CD4-positive, alpha-beta T cell treated with Interferon alpha-2 for 1 hour (primary cell): ENCODE measurements around the gene GRIK5.
A peak's percentile ranks its signal among the peaks of the same experiment; 100 is the strongest.
"Not testable (repeated sequence)": the region's sequence is repeated elsewhere in the genome, so short reads cannot be mapped to it uniquely, and the experiment has no call there.

Experiments
- DNase-seq, 2 donors: peaks; one replicate each; pipeline ENCODE4 v3.0.0-alpha.2; 2020 to 2022

Gene GRIK5

GRCh38 chr19:42042455-42043170 lies 27.4 kb downstream of the GRIK5 start:
- DNase-seq = no peak

- DNase-seq = not testable (repeated sequence)
These were observed 29.5 kb downstream of the GRIK5 start for GRCh38 chr19:42040491-42040890.

DNA sequence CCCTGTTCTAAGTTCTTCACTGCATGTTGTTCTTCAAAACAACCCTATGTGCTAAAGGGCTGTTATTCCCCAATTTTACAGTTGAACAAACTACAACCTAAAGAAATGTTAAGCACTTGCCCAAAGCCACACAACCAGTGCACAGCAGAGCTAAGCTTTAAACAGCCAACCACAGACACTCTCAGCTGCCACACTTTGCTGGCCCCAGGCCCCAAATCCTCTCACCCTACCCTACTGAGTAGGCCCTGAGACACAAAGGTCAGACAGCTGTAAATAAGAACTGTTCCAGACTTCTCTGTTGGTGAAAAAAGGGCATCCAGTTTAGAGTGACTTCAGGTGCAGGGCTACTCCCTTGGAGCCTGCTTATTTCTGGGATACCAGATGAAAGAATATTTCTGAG lies 30.0 kb downstream of the GRIK5 start:
- DNase-seq = no peak

DNA sequence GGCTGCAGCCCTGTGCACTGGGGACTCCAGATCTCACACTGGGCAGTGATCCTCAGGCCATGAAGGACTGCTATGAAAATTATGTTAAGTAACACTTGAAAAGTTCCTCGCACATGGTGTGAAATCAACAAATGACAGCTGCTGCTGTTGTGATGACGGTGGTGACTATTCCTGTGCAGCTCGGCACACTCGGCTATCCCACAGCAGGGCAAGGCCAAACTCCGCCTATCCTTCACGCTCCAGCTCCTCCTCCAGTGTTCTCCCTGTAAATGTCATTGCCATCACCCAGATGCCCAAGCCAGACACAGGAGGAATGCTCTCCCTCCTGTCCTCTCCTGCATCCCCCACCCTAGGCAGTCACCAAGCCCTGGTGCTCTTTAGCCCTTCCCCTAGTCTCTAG lies 31.3 kb downstream of the GRIK5 start:
- no peak for DNase-seq

DNA sequence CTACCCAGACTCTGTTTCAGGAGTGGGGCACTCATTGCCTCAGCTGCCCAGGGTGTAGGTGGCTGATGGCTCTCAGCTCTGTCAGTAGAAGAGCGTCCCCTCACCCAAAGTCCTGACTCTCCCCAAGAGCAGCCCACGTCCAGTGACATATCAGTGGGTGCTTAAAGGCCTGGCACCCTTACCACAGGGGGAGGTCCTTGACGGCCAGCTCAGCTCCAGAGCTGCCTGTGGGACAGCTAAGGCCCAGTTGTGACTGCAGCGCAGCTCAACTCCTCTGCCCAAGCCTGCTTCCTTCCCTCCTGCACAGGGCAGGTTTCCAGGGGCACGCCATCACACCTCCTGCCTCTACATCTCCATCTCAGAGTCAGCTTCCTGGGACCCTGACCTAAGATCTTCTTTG lies 32.4 kb downstream of the GRIK5 start:
- no peak for DNase-seq

GRCh38 chr19:42034640-42035391 lies 35.2 kb downstream of the GRIK5 start:
- DNase-seq = peak; percentile 58 to 75

- no peak for DNase-seq
These were observed 36.6 kb downstream of the GRIK5 start for GRCh38 chr19:42033413-42033812.

- DNase-seq = no peak
These were observed 37.6 kb downstream of the GRIK5 start for GRCh38 chr19:42032431-42032830.

DNA sequence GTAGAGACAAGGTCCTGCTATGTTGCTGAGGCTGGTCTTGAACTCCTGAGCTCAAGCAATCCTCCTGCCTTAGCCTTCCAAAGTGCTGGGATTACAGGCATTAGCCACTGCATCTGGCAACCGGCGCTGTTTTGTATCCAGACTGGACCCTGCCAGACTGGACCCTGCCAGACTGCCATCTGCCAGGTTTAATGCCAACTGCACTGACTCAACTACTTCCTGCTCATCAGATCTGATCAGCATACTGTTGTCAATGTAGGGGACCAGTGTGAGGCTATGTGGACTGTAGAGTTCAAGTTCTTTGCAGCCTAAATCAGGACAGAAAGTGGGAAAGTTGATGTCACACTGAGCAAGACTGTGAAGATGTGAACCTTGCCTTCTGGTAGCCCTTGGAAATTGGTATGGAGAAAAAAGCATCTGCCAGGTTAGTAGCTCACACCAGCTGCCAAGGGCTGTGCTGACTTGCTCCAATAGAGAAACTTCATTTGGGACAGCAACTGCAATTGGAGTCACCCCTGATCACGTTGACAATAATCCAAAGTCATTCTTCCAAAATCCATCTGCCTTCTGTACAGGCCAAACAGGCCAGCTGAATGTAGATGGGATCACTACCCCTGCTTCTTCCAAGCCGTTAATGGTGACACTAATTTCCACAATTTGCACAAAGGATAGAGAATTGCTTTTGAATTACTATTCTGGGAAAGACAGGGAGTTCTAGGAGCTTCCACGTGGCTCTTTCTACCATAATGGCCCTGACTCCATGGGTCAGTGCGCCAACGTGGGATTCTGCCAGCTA lies 39.2 kb downstream of the GRIK5 start:
- DNase-seq = no peak

GRCh38 chr19:42028304-42029216 lies 41.4 kb downstream of the GRIK5 start:
- DNase-seq = peak in 1 of 2 donors; percentile 16

- DNase-seq = no peak
These were observed 45.3 kb downstream of the GRIK5 start for GRCh38 chr19:42024622-42025111.

- no peak for DNase-seq
These were observed 46.1 kb downstream of the GRIK5 start for GRCh38 chr19:42023943-42024260.

DNA sequence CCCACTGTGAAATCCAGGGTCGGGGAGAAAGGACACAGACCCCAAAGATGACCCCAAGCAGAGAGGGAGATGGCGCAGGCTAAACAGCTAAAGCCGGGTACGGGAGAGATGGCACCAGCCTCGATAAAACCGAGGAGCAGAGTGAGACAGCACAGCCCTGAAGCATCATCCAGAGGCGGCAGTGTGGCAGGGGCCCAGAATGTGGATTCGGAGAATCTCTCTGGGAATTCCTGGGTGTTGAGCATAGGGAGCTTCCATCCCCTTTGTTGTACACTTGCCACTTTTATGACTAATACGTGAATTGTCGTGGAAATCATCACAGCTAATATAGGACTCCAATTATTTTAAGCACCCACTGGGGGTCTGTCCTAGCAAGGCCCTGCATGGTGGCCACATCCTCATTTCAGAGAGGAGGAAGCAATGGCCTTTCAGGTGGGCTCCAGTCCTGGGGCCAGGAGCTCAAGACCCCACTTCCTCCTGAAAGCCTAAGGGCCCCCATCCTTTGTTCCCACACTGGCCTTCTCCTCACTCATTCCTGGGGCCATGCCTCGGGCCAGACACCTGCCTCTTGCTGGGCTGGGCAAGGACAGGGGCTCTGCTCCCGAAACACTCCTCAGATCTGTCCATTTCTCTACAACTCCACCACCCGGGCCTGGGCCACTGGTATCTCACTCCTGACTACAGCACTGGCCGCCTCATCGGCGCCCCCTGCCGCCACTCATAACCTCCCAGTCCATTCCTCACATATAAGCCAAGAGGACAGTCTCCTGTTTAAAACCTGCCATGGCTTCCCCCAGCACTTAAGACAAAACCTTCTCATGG lies 46.7 kb downstream of the GRIK5 start:
- DNase-seq = peak in 1 of 2 donors; percentile 5

DNA sequence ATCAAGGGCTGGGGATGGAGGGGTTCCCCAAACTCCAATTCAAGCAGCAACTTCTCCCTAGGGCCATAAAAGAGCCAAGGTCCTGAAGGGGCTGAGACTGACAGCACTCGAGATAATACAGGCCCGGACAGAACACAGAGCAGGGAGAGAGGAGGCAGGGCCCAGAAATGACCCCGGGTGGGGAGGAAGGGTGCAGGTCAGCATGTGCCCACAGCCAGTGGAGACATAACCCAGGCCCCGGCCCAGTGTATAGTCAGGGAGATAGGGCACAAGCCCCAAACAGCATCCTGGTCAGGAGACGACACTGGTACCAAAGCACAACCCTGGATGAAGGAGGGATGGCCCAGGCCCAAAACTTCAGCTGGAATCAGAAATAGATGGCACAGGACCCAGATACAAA lies 47.4 kb downstream of the GRIK5 start:
- no peak for DNase-seq

GRCh38 chr19:42021185-42021584 lies 48.8 kb downstream of the GRIK5 start:
- DNase-seq = no peak

- no peak for DNase-seq
These were observed 51.4 kb downstream of the GRIK5 start for GRCh38 chr19:42018503-42019193.

DNA sequence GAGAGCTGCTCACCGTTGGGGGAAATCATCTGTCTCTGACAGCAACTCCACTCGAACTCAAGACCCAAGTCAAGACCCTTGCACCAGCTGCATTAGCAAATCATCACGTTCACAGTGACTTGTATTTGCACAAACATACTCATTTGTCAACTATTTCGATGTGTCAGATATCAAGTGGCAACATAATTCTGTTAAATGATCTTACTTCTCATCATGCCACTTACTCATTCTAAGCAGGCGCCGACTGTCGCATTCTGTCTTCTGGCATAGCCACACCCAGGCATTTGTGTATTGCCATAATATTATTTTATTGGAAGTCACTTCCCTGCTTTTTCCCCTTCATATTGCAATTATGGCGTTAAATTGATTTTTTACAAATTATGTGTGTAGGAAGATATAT lies 53.0 kb downstream of the GRIK5 start:
- DNase-seq = no peak

DNA sequence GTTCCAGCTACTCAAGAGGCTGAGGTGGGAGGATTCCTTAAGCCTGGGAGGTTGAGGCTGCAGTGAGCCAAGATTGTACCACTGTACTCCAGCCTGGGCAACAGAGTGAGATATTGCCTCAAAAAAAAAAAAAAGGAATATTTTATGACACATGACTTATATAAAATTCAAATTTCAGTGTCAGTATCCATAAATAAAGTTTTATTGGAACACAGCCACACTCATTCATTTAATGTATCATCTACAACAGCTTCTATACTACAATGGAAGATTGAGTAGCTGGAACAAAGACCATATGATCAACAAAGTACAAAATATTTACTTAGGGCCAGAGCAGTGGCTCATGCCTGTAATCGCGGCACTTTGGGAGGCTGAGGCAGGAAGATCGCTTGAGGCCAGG lies 57.3 kb downstream of the GRIK5 start:
- DNase-seq = not testable (repeated sequence)

GRCh38 chr19:42010245-42011126 lies 59.5 kb downstream of the GRIK5 start:
- no peak for DNase-seq

DNA sequence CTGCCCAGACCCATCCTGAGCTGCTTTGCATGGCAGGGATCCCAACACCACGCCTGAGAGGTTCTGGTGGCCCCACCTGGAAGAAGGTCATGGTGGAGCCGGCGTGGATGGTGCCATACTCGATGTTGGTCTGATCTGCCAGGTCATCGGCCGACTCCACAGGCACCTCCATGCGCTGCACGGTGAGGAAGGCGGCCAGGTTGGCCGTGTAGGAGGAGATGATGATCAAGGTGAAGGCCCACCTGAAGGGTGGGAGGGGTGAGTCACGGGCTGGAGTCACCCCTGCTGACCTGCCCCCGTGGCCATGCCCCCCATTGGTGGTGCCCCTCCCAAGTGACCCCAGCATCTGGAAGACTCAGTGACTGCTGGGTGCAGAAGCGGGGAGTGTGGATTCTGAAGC lies 63.4 kb downstream of the GRIK5 start:
- no peak for DNase-seq
